Ovary (tissue), 3 donors: ENCODE data around the gene AK1.

Source experiments
- CTCF ChIP-seq, 3 donors: fragments of 450-650 bp in 2 of 3; fragments of 200-600 bp in 1 of 3; IDR thresholded peaks; one replicate each; pipeline versions ENCODE4 v1.5.1 to v1.8.0; 2016 to 2022; ENCODE audit warnings: antibody characterized with exemption in 3 of 3, mild to moderate bottlenecking in 1 of 3
- EP300 ChIP-seq: sonication (generic); formaldehyde crosslinking; IDR thresholded peaks from one replicate; pipeline ENCODE4 v1.6.1; 2017; ENCODE audit warnings: antibody characterized with exemption
- POLR2A ChIP-seq: fragments of 450-650 bp; IDR thresholded peaks from one replicate; pipeline ENCODE4 v1.6.1; 2017; ENCODE audit warnings: antibody characterized with exemption, mild to moderate bottlenecking, moderate library complexity
- donor health status: DM: no; HTN: no; CAD: no.

- TF ChIP-seq CTCF (IDR thresholded peaks at IDR 0.05) (no peak), POLR2A (no peak), EP300 (no peak)
Observed at GRCh38 chr9:127871531-127871930, 5.9 kb downstream of the AK1 start.
